HL-60 (cell line): ENCODE results near the gene PIGR.

Source experiments
- DNase-seq, 2 experiments: peaks; one replicate each; pipeline ENCODE4 v3.0.0-alpha.2; 2010 to 2020; ENCODE audit warnings: low read depth in 1 of 2, low spot score in 1 of 2
- H3K27ac ChIP-seq: fragments of 250-450 bp; sonication (Bioruptor Pico); replicated peaks from 2 replicates; pipeline ENCODE4 v1.5.1; 2020; ENCODE audit warnings: mild to moderate bottlenecking, moderate library complexity
- H3K27me3 ChIP-seq: fragments of 250-450 bp; sonication (Bioruptor Pico); 2 replicates; pipeline ENCODE4 v1.5.1; 2021; ENCODE audit warnings: mild to moderate bottlenecking, moderate library complexity; ENCODE audit not compliant: insufficient read depth, poor library complexity, severe bottlenecking
- H3K4me3 ChIP-seq: replicated peaks from 2 replicates; pipeline ENCODE4 v1.5.1; 2011; ENCODE audit warnings: mild to moderate bottlenecking, control low read depth, low read length; ENCODE audit not compliant: insufficient read depth
- CTCF ChIP-seq: IDR thresholded peaks from one replicate; pipeline ENCODE4 v1.5.1; 2011; ENCODE audit warnings: low read length, control low read depth, inconsistent platforms; ENCODE audit not compliant: insufficient read depth
- GABPA ChIP-seq: IDR thresholded peaks from 2 replicates; pipeline ENCODE4 v1.6.1; 2012; ENCODE audit warnings: low read depth
- POLR2AphosphoS5 ChIP-seq: IDR thresholded peaks from 2 replicates; pipeline ENCODE4 v1.6.1; 2012; ENCODE audit warnings: low read depth
- REST ChIP-seq: IDR thresholded peaks from 2 replicates; pipeline ENCODE4 v1.6.1; 2012; ENCODE audit warnings: low read depth; ENCODE audit not compliant: insufficient replicate concordance
- SPI1 ChIP-seq: IDR thresholded peaks from 2 replicates; pipeline ENCODE4 v1.6.1; 2012; ENCODE audit warnings: low read depth, mild to moderate bottlenecking, borderline replicate concordance

Gene PIGR

GRCh38 chr1:206900149-206900548 lies 46.1 kb downstream of the PIGR start:
- Histone ChIP-seq H3K4me3 (no peak overlapping the region), H3K27ac (no peak overlapping the region), H3K27me3 (peaks cover 3% of the 10 kb centered on the region)
- no peak for TF ChIP-seq POLR2AphosphoS5
- TF ChIP-seq CTCF = no peak
- TF ChIP-seq SPI1 = no peak
- no peak for TF ChIP-seq REST
- TF ChIP-seq GABPA = no peak
- no peak for DNase-seq

- Histone ChIP-seq H3K27ac (no peak overlapping the region), H3K27me3 (peaks cover 3% of the 10 kb centered on the region), H3K4me3 (no peak overlapping the region)
- no peak for DNase-seq
- no peak for TF ChIP-seq SPI1
- no peak for TF ChIP-seq GABPA
- TF ChIP-seq CTCF = no peak
These were observed 46.5 kb downstream of the PIGR start for GRCh38 chr1:206899717-206900116.

- Histone ChIP-seq H3K27ac (no peak overlapping the region), H3K4me3 (no peak overlapping the region), H3K27me3 (peaks cover 3% of the 10 kb centered on the region)
- DNase-seq = no peak
- no peak for TF ChIP-seq GABPA
- no peak for TF ChIP-seq SPI1
- no peak for TF ChIP-seq REST
- no peak for TF ChIP-seq CTCF
- no peak for TF ChIP-seq POLR2AphosphoS5
These were observed 47.3 kb downstream of the PIGR start for GRCh38 chr1:206898915-206899431.

GRCh38 chr1:206898089-206898914 lies 48.0 kb downstream of the PIGR start:
- H3K27me3 ChIP-seq = peaks cover 3% of the 10 kb centered on the region
- H3K4me3 ChIP-seq = no peak overlapping the region
- TF ChIP-seq SPI1 (no peak), CTCF (no peak), POLR2AphosphoS5 (no peak), GABPA (no peak), REST (no peak)
- no peak for DNase-seq
- H3K27ac ChIP-seq = no peak overlapping the region
